Bronchial epithelial cell (primary cell): ENCODE data around the gene DTWD2. TPM values are rescaled to one million over a fixed set of nuclear protein-coding genes. Genes with fewer than 3 reads are reported as not detected.
A peak's percentile ranks its signal among the peaks of the same experiment; 100 is the strongest.

Experiments used
- DNase-seq: peaks from one replicate; pipeline ENCODE4 v3.0.0-alpha.2; 2010; ENCODE audit warnings: low read depth
- FAIRE-seq: peaks from 2 replicates; lab custom pipeline; 2011; peaks lifted over from hg19 to GRCh38; lab: Jason Lieb, UNC
- H3K27me3 ChIP-seq: 2 replicates; pipeline ENCODE4 v1.5.1; 2011; ENCODE audit warnings: low read length; ENCODE audit not compliant: control insufficient read depth, insufficient read depth
- H3K36me3 ChIP-seq: 2 replicates; pipeline ENCODE4 v1.5.1; 2011; ENCODE audit warnings: low read length; ENCODE audit not compliant: control insufficient read depth, insufficient read depth
- H3K4me3 ChIP-seq: 2 replicates; pipeline ENCODE4 v1.5.1; 2011; ENCODE audit warnings: mild to moderate bottlenecking, low read depth, low read length, control low read depth
- CTCF ChIP-seq: IDR thresholded peaks from 2 replicates; pipeline ENCODE4 v1.5.1; 2011; ENCODE audit warnings: mild to moderate bottlenecking, moderate library complexity, low read length, control low read depth, inconsistent platforms; ENCODE audit not compliant: insufficient read depth, severe bottlenecking
- total RNA-seq: library from RNA; depleted of rRNA; stranded (reverse); fragments of >200 nt; gene quantifications from 2 replicates; pipeline ENCODE4 v1.2.1, GENCODE V29; 2014

DTWD2 gene
- total RNA-seq, 1 donor from 2014 or later: 4.2 TPM

GRCh38 chr5:118806571-118806970 is 181.8 kb downstream of the DTWD2 start:
- DNase-seq (peak; percentile 29), FAIRE-seq (no peak)
- Histone ChIP-seq H3K36me3 (no peaks in the 10 kb centered on the region), H3K4me3 (no peak overlapping the region), H3K27me3 (no peaks in the 10 kb centered on the region)
- TF ChIP-seq CTCF: no peak

DNA sequence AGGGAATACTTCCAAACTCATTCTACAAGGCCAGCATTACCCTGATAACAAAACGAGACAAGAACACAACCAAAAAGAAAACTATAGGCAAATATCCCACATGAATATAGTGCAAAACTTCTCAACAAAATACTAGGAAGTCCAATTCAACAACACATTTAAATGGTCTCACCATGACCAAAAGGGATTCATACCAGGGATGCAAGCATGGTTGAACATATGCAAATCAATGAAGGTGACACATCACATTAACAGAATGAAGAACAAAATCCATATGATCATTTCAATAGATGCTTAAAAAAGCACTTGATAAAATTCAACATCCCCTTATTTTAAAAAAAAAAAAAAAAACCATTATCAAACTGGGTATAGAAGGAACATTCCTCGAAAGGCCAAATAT is 186.0 kb downstream of the DTWD2 start:
- FAIRE-seq: no peak
- Histone ChIP-seq H3K4me3 (no peak overlapping the region), H3K27me3 (no peaks in the 10 kb centered on the region), H3K36me3 (no peaks in the 10 kb centered on the region)
- DNase-seq: no peak
- TF ChIP-seq CTCF: no peak

DNA sequence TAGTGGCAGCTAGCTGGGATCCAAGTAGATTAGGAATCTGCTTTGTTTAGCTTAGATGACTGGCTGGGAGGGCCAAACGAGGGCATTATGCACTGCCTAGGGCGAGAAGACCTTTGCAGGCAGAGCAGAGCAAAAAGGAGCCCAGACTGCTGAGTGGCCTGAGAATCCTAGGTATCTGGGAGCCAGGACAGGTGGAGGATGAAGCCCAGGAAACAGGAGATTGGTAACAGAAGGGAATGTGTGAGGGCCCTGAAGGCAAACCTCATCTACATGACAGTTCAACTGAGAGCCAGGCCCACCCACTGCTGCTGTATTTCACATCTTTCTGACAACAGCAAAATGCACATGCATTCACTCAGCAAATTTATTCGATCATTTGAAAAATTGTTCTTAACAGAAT is 192.3 kb downstream of the DTWD2 start:
- no peaks in the 10 kb centered on the region for H3K27me3 ChIP-seq
- DNase-seq (no peak), FAIRE-seq (no peak)
- H3K4me3 ChIP-seq: no peak overlapping the region
- no peak for TF ChIP-seq CTCF
- no peaks in the 10 kb centered on the region for H3K36me3 ChIP-seq

DNA sequence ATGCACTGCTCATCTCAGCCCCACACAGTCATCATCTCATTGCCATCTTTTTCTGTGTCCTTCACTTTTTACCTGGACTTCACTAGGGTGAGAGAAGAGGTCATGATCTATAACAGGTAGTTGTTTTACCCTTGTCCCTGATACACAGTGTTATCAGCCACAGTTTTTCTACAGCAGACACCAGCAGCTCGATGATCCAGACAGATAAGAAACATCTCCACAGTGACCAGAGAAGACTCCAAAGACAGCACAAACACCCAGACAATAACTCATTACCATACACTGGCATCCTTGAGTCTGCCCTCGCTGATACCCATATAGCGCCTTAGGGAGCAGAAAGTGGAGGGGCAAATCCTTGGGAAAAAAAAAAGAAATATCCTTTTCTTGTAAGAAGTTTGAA is 194.1 kb downstream of the DTWD2 start:
- DNase-seq (no peak), FAIRE-seq (no peak)
- Histone ChIP-seq H3K27me3 (no peaks in the 10 kb centered on the region), H3K4me3 (no peak overlapping the region), H3K36me3 (no peaks in the 10 kb centered on the region)
- no peak for TF ChIP-seq CTCF

- Histone ChIP-seq H3K27me3 (no peaks in the 10 kb centered on the region), H3K4me3 (no peak overlapping the region), H3K36me3 (no peaks in the 10 kb centered on the region)
- no peak for TF ChIP-seq CTCF
- DNase-seq (no peak), FAIRE-seq (no peak)
Measured at GRCh38 chr5:118793652-118794051, 194.7 kb downstream of the DTWD2 start.

DNA sequence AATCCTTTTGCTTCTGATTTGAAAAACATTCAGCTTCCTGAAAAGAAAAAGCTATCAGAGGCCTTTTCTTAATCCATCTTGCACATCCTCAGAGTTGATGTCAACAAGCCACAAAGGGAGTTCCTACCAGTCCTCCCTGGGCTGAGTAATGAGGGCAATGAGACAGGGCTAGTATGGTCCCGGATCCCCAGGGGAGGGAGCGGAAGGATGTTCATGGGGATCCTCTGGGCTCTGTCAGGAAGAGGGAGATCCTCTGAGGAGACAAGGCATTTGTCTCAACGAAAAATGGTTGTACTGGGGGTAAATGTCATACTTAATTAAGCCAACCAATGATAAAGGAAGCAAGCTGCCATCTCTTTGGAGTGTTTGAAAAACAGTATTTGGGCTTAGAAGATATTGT is 195.3 kb downstream of the DTWD2 start:
- DNase-seq (no peak), FAIRE-seq (no peak)
- Histone ChIP-seq H3K36me3 (no peaks in the 10 kb centered on the region), H3K27me3 (no peaks in the 10 kb centered on the region), H3K4me3 (no peak overlapping the region)
- no peak for TF ChIP-seq CTCF
